Panc1 (cell line): ENCODE results near the gene SERHL2.
"Not testable (repeated sequence)": the region's sequence is repeated elsewhere in the genome, so short reads cannot be mapped to it uniquely, and the experiment has no call there.

ENCODE experiments used
- POLR2AphosphoS5 ChIP-seq: IDR thresholded peaks from 2 replicates; pipeline ENCODE4 v1.6.1; 2012; ENCODE audit warnings: mild to moderate bottlenecking, low read depth, low read length, moderate library complexity
- TF ChIP-seq, protein P1 (sequence below): fragments of 450-650 bp; IDR thresholded peaks from 2 replicates; pipeline ENCODE4 v1.5.1; 2017; ENCODE audit warnings: mild to moderate bottlenecking

DNA sequence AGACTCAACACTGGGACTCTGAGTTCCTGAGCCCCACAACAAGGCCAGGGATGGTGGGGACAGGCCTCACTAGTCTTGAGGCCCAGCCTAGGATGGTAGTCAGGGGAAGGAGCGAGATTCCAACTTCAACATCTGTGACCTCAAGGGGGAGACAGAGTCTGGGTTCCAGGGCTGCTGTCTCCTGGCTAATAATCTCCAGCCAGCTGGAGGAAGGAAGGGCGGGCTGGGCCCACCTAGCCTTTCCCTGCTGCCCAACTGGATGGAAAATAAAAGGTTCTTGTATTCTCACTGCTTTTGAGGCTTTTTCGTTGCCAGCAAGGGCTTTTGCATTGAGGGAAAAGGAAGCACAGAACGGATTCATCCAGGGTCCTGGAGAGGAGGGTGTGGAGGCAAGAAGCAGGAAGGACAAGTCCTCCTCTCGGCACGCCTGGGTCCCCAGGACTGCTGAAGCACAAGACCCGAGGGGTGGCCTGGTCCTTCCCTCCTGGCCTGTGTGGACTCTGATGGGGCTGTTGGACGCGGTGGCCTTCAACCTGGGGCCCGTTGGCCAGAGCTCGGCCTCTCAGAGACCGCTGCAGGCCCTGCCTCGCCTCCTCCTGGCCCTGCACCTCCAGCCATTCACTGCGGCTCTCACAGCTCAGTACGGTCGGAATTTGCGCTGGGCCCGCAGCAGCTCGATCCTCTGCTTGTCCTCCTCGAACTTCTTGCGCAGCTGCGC lies 41.3 kb upstream of the SERHL2 start:
- not testable (repeated sequence) for TF ChIP-seq POLR2AphosphoS5
- TF ChIP-seq, protein P1, sequence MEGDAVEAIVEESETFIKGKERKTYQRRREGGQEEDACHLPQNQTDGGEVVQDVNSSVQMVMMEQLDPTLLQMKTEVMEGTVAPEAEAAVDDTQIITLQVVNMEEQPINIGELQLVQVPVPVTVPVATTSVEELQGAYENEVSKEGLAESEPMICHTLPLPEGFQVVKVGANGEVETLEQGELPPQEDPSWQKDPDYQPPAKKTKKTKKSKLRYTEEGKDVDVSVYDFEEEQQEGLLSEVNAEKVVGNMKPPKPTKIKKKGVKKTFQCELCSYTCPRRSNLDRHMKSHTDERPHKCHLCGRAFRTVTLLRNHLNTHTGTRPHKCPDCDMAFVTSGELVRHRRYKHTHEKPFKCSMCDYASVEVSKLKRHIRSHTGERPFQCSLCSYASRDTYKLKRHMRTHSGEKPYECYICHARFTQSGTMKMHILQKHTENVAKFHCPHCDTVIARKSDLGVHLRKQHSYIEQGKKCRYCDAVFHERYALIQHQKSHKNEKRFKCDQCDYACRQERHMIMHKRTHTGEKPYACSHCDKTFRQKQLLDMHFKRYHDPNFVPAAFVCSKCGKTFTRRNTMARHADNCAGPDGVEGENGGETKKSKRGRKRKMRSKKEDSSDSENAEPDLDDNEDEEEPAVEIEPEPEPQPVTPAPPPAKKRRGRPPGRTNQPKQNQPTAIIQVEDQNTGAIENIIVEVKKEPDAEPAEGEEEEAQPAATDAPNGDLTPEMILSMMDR, result not testable (repeated sequence)
